Hepatocyte (in vitro differentiated cells): Measurements from ENCODE around the gene MROH2A. TPM values are rescaled to one million over a fixed set of nuclear protein-coding genes. Genes with fewer than 3 reads are reported as not detected.

Source experiments
- DNase-seq: peaks from one replicate; pipeline ENCODE4 v3.0.0-alpha.2; 2016; ENCODE audit warnings: low spot score
- H2AFZ ChIP-seq: fragments of 200-600 bp; sonication (generic); 2 replicates; pipeline ENCODE4 v1.6.0; 2016; ENCODE audit warnings: antibody characterized with exemption, mild to moderate bottlenecking
- H3K27ac ChIP-seq: fragments of 200-600 bp; sonication (generic); 2 replicates; pipeline ENCODE4 v1.5.1; 2016; ENCODE audit warnings: mild to moderate bottlenecking
- H3K27me3 ChIP-seq: fragments of 200-600 bp; sonication (generic); 2 replicates; pipeline ENCODE4 v1.6.1; 2016
- H3K36me3 ChIP-seq: fragments of 200-600 bp; sonication (generic); replicated peaks from 2 replicates; pipeline ENCODE4 v1.5.1; 2016; ENCODE audit warnings: low read depth; ENCODE audit not compliant: insufficient read depth
- H3K4me1 ChIP-seq: fragments of 200-600 bp; sonication (generic); 2 replicates; pipeline ENCODE4 v1.5.1; 2016; ENCODE audit warnings: mild to moderate bottlenecking, moderate library complexity; ENCODE audit not compliant: insufficient read depth
- H3K4me2 ChIP-seq: fragments of 200-600 bp; sonication (generic); 2 replicates; pipeline ENCODE4 v1.6.0; 2016
- H3K4me3 ChIP-seq: fragments of 200-600 bp; sonication (generic); 2 replicates; pipeline ENCODE4 v1.5.1; 2016; ENCODE audit warnings: mild to moderate bottlenecking
- H3K79me2 ChIP-seq: fragments of 200-600 bp; sonication (generic); 2 replicates; pipeline ENCODE4 v1.6.0; 2017; ENCODE audit warnings: mild to moderate bottlenecking
- H3K9me2 ChIP-seq: fragments of 200-600 bp; sonication (generic); replicated peaks from 2 replicates; pipeline ENCODE4 v1.6.0; 2017; ENCODE audit warnings: mild to moderate bottlenecking; ENCODE audit not compliant: insufficient read depth
- H3K9me3 ChIP-seq: fragments of 200-600 bp; sonication (generic); 2 replicates; pipeline ENCODE4 v1.5.1; 2016; ENCODE audit warnings: low read depth, mild to moderate bottlenecking
- H4K20me1 ChIP-seq: fragments of 200-600 bp; sonication (generic); 2 replicates; pipeline ENCODE4 v1.6.0; 2016; ENCODE audit warnings: mild to moderate bottlenecking; ENCODE audit not compliant: insufficient read depth, poor library complexity, severe bottlenecking
- CTCF ChIP-seq: fragments of 200-600 bp; sonication (generic); IDR thresholded peaks from 2 replicates; pipeline ENCODE4 v1.5.1; 2016; ENCODE audit warnings: antibody characterized with exemption, mild to moderate bottlenecking; ENCODE audit not compliant: poor library complexity
- EZH2 ChIP-seq: fragments of 200-600 bp; sonication (generic); IDR thresholded peaks from 2 replicates; pipeline ENCODE4 v1.6.1; 2016; ENCODE audit warnings: antibody characterized with exemption, mild to moderate bottlenecking, borderline replicate concordance
- EZH2phosphoT487 ChIP-seq: fragments of 200-600 bp; sonication (generic); IDR thresholded peaks from one replicate; pipeline ENCODE4 v1.6.1; 2018; ENCODE audit warnings: antibody characterized with exemption, mild to moderate bottlenecking, low read depth, moderate library complexity; ENCODE audit not compliant: unreplicated experiment, severe bottlenecking
- WGBS: methylation state at CpG from one replicate; pipeline ENCODE4 v1.1.6; 2016; ENCODE audit warnings: low lambda C conversion rate; ENCODE audit errors: missing lambda C conversion rate; 5-methylcytosine and 5-hydroxymethylcytosine counted together
- polyA plus RNA-seq: library from polyadenylated mRNA; unstranded; fragments of >200 nt; fragmentation: Nextera tagmentation; extraction: Ambion mirVana; gene quantifications from 2 replicates; pipeline ENCODE4 v1.2.1, GENCODE V29; 2016
- total RNA-seq: library from RNA; depleted of rRNA; stranded (reverse); fragments of >200 nt; gene quantifications from 2 replicates; pipeline ENCODE4 v1.2.3, GENCODE V29; 2014

The MROH2A gene
- total and polyA plus RNA-seq, 2 experiments from 2014 or later: not detected

GRCh38 chr2:233823731-233824121 is 45.6 kb downstream of the MROH2A start:
- Histone ChIP-seq H3K9me2 (no peaks in the 10 kb centered on the region), H4K20me1 (no peaks in the 10 kb centered on the region), H3K4me2 (no peak overlapping the region), H3K9me3 (no peaks in the 10 kb centered on the region), H3K36me3 (no peaks in the 10 kb centered on the region), H3K27ac (no peak overlapping the region), H3K4me3 (no peak overlapping the region), H3K27me3 (no peaks in the 10 kb centered on the region), H3K79me2 (no peaks in the 10 kb centered on the region), H2AFZ (no peak overlapping the region), H3K4me1 (no peaks in the 10 kb centered on the region)
- 94% methylated on average over 8 of the region's 8 CpGs for WGBS
- TF ChIP-seq EZH2 (no peak), EZH2phosphoT487 (no peak), CTCF (no peak)
- no peak for DNase-seq

GRCh38 chr2:233824373-233824772 is 46.2 kb downstream of the MROH2A start:
- Histone ChIP-seq H3K27me3 (no peaks in the 10 kb centered on the region), H3K4me3 (no peak overlapping the region), H4K20me1 (no peaks in the 10 kb centered on the region), H3K4me2 (no peak overlapping the region), H3K36me3 (no peaks in the 10 kb centered on the region), H3K9me2 (no peaks in the 10 kb centered on the region), H3K79me2 (no peaks in the 10 kb centered on the region), H3K27ac (no peak overlapping the region), H3K4me1 (no peaks in the 10 kb centered on the region), H2AFZ (no peak overlapping the region), H3K9me3 (no peaks in the 10 kb centered on the region)
- DNase-seq: no peak
- WGBS: 76% methylated on average over 7 of the region's 7 CpGs
- TF ChIP-seq EZH2phosphoT487 (no peak), EZH2 (no peak), CTCF (no peak)

GRCh38 chr2:233828546-233829192 is 50.5 kb downstream of the MROH2A start:
- no peak for DNase-seq
- no peak overlapping the region for H3K4me2 ChIP-seq
- 83% methylated on average over 24 of the region's 24 CpGs for WGBS
- H3K27me3 ChIP-seq: no peaks in the 10 kb centered on the region
- H3K9me3 ChIP-seq: no peaks in the 10 kb centered on the region
- no peak overlapping the region for H2AFZ ChIP-seq
- no peaks in the 10 kb centered on the region for H3K79me2 ChIP-seq
- peaks cover 5% of the 10 kb centered on the region for H3K4me1 ChIP-seq
- no peaks in the 10 kb centered on the region for H4K20me1 ChIP-seq
- no peak overlapping the region for H3K4me3 ChIP-seq
- TF ChIP-seq EZH2phosphoT487: no peak
- no peaks in the 10 kb centered on the region for H3K36me3 ChIP-seq
- H3K9me2 ChIP-seq: no peaks in the 10 kb centered on the region
- no peak overlapping the region for H3K27ac ChIP-seq

- Histone ChIP-seq H2AFZ (no peak overlapping the region), H3K9me2 (no peaks in the 10 kb centered on the region)
Observed at GRCh38 chr2:233829193-233830110, 51.3 kb downstream of the MROH2A start.

More at GRCh38 chr2:233829193-233830110, 51.3 kb downstream of the MROH2A start:
- WGBS: 84% methylated on average over 15 of the region's 15 CpGs
- no peak overlapping the region for H3K4me2 ChIP-seq
- H3K79me2 ChIP-seq: no peaks in the 10 kb centered on the region
- H3K9me3 ChIP-seq: no peaks in the 10 kb centered on the region
- no peaks in the 10 kb centered on the region for H4K20me1 ChIP-seq
- H3K4me1 ChIP-seq: peaks cover 5% of the 10 kb centered on the region
- no peaks in the 10 kb centered on the region for H3K36me3 ChIP-seq
- no peak overlapping the region for H3K27ac ChIP-seq
- no peak overlapping the region for H3K4me3 ChIP-seq
- no peak for TF ChIP-seq EZH2
- no peak for TF ChIP-seq EZH2phosphoT487
- TF ChIP-seq CTCF: no peak
- no peak for DNase-seq
- no peaks in the 10 kb centered on the region for H3K27me3 ChIP-seq
